ENCODE data around the gene RPAP3. TPM values are rescaled to one million over a fixed set of nuclear protein-coding genes. Genes with fewer than 3 reads are reported as not detected.

Gene RPAP3
- total and polyA plus RNA-seq, 2 of the 4 experiments (the other 2 are of a cell fraction), result 10.6 to 13.4 TPM

DNA sequence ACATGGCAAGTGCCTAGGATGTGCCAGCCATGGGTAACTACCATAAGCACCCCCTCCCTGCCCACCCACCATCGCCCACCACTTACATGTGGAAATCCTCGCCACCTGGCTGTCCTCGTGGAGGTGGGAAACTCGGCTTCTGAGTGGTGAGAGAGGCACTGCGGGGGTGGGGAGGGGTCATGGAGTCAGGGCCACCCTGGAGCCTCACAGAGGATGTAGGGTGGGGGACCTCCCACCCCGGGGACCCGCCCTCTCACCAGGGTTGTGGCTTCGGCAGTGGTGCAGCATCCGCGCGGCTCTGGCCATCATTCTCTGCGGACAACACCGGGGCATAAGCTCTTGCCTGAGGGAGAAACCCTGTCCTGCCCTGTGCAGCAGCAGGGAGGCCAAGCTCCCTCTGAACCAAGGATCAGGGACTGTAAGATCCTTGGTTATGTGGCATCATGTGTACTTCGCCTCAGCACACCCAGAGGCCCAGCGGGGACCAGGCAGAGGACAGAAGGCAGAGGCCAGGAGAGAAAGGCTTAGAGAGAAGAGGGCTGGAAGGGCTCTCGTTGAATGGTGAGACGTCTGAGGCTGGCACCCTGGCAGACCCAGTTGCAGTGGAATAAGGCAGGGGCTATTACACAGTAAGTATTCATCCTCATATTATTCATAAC lies 32.2 kb upstream of the RPAP3 start:
- H2AK5ac ChIP-seq (ENCODE audit: low read depth, low read length), result no peak overlapping the region; the same call in 1 of the 2 replicates
- H2BK5ac ChIP-seq (ENCODE audit: low read depth, low read length, poor library complexity, severe bottlenecking), result no peak overlapping the region
- H3K9me1 ChIP-seq (ENCODE audit: insufficient read depth, low read length), result 0 out of 2 replicates have a peak, but pooled peaks cover 5% of the 10 kb centered on the region
- H4K8ac ChIP-seq (ENCODE audit: low read depth in 2 of 2, low read length in 2 of 2), result peak overlapping the region in 1 of 2 experiments; percentile 70; a peak in 2 of 4 replicates
- no peak overlapping the region for H4K91ac ChIP-seq (ENCODE audit: insufficient read depth, low read depth, low read length)
- ATAC-seq (ENCODE audit: low read depth) (no peak), DNase-seq (no peak)
- no peak overlapping the region for H3K18ac ChIP-seq (ENCODE audit: low read depth, low read length)
- no peak overlapping the region for H3K27ac ChIP-seq (ENCODE audit: insufficient read depth, low read length)
- peaks cover 18% of the 10 kb centered on the region for H3K4me1 ChIP-seq (ENCODE audit: control insufficient read depth, insufficient read depth, low read length)
- BruUV-seq (replicated peaks), result no TSS peak
- H2BK120ac ChIP-seq (ENCODE audit: low read depth, low read length), result no peak overlapping the region
- H3K4me3 ChIP-seq (ENCODE audit: insufficient read depth, low read depth, low read length), result no peak overlapping the region
- H2AFZ ChIP-seq (replicated peaks; ENCODE audit: low read length, poor library complexity), result no peak overlapping the region
- TF ChIP-seq, protein P1, sequence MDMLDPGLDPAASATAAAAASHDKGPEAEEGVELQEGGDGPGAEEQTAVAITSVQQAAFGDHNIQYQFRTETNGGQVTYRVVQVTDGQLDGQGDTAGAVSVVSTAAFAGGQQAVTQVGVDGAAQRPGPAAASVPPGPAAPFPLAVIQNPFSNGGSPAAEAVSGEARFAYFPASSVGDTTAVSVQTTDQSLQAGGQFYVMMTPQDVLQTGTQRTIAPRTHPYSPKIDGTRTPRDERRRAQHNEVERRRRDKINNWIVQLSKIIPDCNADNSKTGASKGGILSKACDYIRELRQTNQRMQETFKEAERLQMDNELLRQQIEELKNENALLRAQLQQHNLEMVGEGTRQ (IDR thresholded peaks at IDR 0.05; ENCODE audit: low read depth, low read length), result no peak
- no peak for TF ChIP-seq MAZ (IDR thresholded peaks at IDR 0.05; ENCODE audit: borderline replicate concordance, low read depth, low read length)
- no peak for TF ChIP-seq MAFK (IDR thresholded peaks at IDR 0.05; ENCODE audit: low read depth, low read length)
- no peak for TF ChIP-seq RFX5 (IDR thresholded peaks at IDR 0.05; ENCODE audit: low read depth, low read length)
- TF ChIP-seq, protein P2, sequence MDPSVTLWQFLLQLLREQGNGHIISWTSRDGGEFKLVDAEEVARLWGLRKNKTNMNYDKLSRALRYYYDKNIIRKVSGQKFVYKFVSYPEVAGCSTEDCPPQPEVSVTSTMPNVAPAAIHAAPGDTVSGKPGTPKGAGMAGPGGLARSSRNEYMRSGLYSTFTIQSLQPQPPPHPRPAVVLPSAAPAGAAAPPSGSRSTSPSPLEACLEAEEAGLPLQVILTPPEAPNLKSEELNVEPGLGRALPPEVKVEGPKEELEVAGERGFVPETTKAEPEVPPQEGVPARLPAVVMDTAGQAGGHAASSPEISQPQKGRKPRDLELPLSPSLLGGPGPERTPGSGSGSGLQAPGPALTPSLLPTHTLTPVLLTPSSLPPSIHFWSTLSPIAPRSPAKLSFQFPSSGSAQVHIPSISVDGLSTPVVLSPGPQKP (IDR thresholded peaks at IDR 0.05; ENCODE audit: borderline replicate concordance, low read depth, low read length), result no peak
- TF ChIP-seq MXI1 (IDR thresholded peaks at IDR 0.05; ENCODE audit: borderline replicate concordance, low read depth, low read length), result no peak
- H3K36me3 ChIP-seq (ENCODE audit: control insufficient read depth, insufficient read depth, low read length), result no peaks in the 10 kb centered on the region
- 100% methylated on average over 1 of the region's 17 CpGs; no CpG with 5 or more reads in 1 of the 2 experiments for WGBS, 2 experiments (ENCODE audit: extremely low coverage in 2 of 2, insufficient read length in 1 of 2)
- ChIA-PET POLR2A (ENCODE audit: unreplicated experiment) (no interaction called here), CTCF (interaction anchor here (0.6 kb wide), 1 partner anchor 291 kb away, joined by 3 read pairs; no protein-coding TSS in a partner anchor)
- H3K4ac ChIP-seq (ENCODE audit: low read depth, low read length), result no peak overlapping the region
- no peak overlapping the region for H3K56ac ChIP-seq (ENCODE audit: extremely low read depth, insufficient read depth, low read length)
- no peaks in the 10 kb centered on the region for H3K9me3 ChIP-seq (ENCODE audit: control insufficient read depth, insufficient read depth, low read length)
- H3K9ac ChIP-seq (ENCODE audit: low read depth, low read length), result no peak overlapping the region
- dilution Hi-C loops (cut with HindIII; ENCODE audit: low sequenced_read_pairs, unreplicated experiment), result no loop called here
- H3K4me2 ChIP-seq (ENCODE audit: low read depth, low read length), result no peak overlapping the region
- H2AK9ac ChIP-seq (replicated peaks; ENCODE audit: low read depth, low read length, poor library complexity), result no peak overlapping the region
- H4K5ac ChIP-seq (ENCODE audit: low read depth, low read length), result no peak overlapping the region
- intact Hi-C loops (cut with micrococcal nuclease), result loop anchor here (2.0 kb wide), 1 partner anchor 21 kb away; the partner anchor contains the start of gene RAPGEF3
- no peak overlapping the region for H2BK20ac ChIP-seq (ENCODE audit: low read depth, low read length)
- H3K14ac ChIP-seq (replicated peaks; ENCODE audit: low read depth, low read length), result no peak overlapping the region
- no peak overlapping the region for H2BK15ac ChIP-seq (ENCODE audit: low read depth, low read length)
- in situ Hi-C loops (cut with MboI; ENCODE audit: low sequenced_read_pairs), result no loop called here
- H3K27me3 ChIP-seq (ENCODE audit: control insufficient read depth, insufficient read depth, low read length), result no peaks in the 10 kb centered on the region; the same call in 1 of the 2 replicates
- no peaks in the 10 kb centered on the region for H3K79me1 ChIP-seq (ENCODE audit: low read depth in 1 of 2, low read length in 2 of 2)
- no peaks in the 10 kb centered on the region for H4K20me1 ChIP-seq (ENCODE audit: insufficient read depth, low read length)
- H3K23ac ChIP-seq (ENCODE audit: low read depth, low read length), result no peak overlapping the region
